PFSK-1 (cell line): ENCODE data around the gene TELO2.

Source experiments
- POLR2AphosphoS5 ChIP-seq: IDR thresholded peaks from 2 replicates; pipeline ENCODE4 v1.6.1; 2012; ENCODE audit warnings: low read depth, mild to moderate bottlenecking, control low read depth, low read length, moderate library complexity
- REST ChIP-seq, 2 experiments: IDR thresholded peaks; 2 replicates each; pipeline versions ENCODE4 v1.6.1 to v1.8.0; 2011 to 2012; ENCODE audit warnings: low read depth in 2 of 2, low read length in 2 of 2, control low read depth in 1 of 2, inconsistent platforms in 1 of 2, mild to moderate bottlenecking in 1 of 2, moderate library complexity in 1 of 2; ENCODE audit not compliant: insufficient read depth in 1 of 2
- SIN3A ChIP-seq: IDR thresholded peaks from 2 replicates; pipeline ENCODE4 v1.6.1; 2012; ENCODE audit warnings: mild to moderate bottlenecking, low read length, moderate library complexity, borderline replicate concordance; ENCODE audit not compliant: insufficient read depth
- TAF1 ChIP-seq: IDR thresholded peaks from 2 replicates; pipeline ENCODE4 v1.6.1; 2012; ENCODE audit warnings: low read length, control low read depth, borderline replicate concordance; ENCODE audit not compliant: insufficient read depth

- TF ChIP-seq REST (IDR thresholded peaks at IDR 0.05; ENCODE audit: insufficient read depth in 1 of 2, low read depth in 2 of 2, low read length in 2 of 2) (no peak), TAF1 (no peak), POLR2AphosphoS5 (no peak), SIN3A (no peak)
Measured at GRCh38 chr16:1526608-1527555, 33.7 kb downstream of the TELO2 start.
